Measurements from ENCODE around the gene ARHGAP33. TPM values are rescaled to one million over a fixed set of nuclear protein-coding genes. Genes with fewer than 3 reads are reported as not detected.
A peak's percentile ranks its signal among the peaks of the same experiment; 100 is the strongest.

The ARHGAP33 gene
- total RNA-seq, 6 donors from 2014 or later = 5.9 to 109 (median 14.5) TPM

GRCh38 chr19:35752746-35753350 is 22.5 kb upstream of the ARHGAP33 start:
- WGBS, 2 donors = 95 to 97% methylated on average over 9 to 18 of the region's 20 CpGs
- Histone ChIP-seq H3K4me3 (no peak overlapping the region), H3K36me3 (peaks cover 15 to 34% (median 29%) of the 10 kb centered on the region in 4 donors), H3K4me1 (peaks cover 35 to 48% (median 42%) of the 10 kb centered on the region in 4 donors), H3K27ac (no peak overlapping the region), H3K27me3 (peaks cover 0 to 3% (median 1%) of the 10 kb centered on the region in 4 donors), H3K9me3 (no peaks in the 10 kb centered on the region)
- DNase-seq (peak in 1 of 2 donors; percentile 68), ATAC-seq (ENCODE audit: low FRiP score in 2 of 2) (no peak)
- no peak for TF ChIP-seq CTCF (IDR thresholded peaks at IDR 0.05)
- TF ChIP-seq POLR2A (IDR thresholded peaks at IDR 0.05) = no peak

- no peak for ATAC-seq (ENCODE audit: low FRiP score in 2 of 2)
Observed at GRCh38 chr19:35753634-35754369, 21.6 kb upstream of the ARHGAP33 start.

GRCh38 chr19:35754370-35755130 is 20.8 kb upstream of the ARHGAP33 start:
- peaks cover 15 to 34% (median 29%) of the 10 kb centered on the region in 4 donors for H3K36me3 ChIP-seq
- no peaks in the 10 kb centered on the region for H3K9me3 ChIP-seq
- H3K4me1 ChIP-seq = peaks cover 36 to 47% (median 39%) of the 10 kb centered on the region in 4 donors
- no peak for DNase-seq
- no peak for ATAC-seq (ENCODE audit: low FRiP score in 2 of 2)
- TF ChIP-seq EP300 (IDR thresholded peaks at IDR 0.05) (no peak), POLR2AphosphoS5 (IDR thresholded peaks at IDR 0.05) (no peak), POLR2A (IDR thresholded peaks at IDR 0.05) (no peak), CTCF (IDR thresholded peaks at IDR 0.05) (no peak)
- H3K27ac ChIP-seq = peak overlapping the region; percentile 86 to 98 (median 92)
- WGBS, 2 donors = 82 to 85% methylated on average over 13 of the region's 13 CpGs
- H3K27me3 ChIP-seq = peaks cover 0 to 3% (median 1%) of the 10 kb centered on the region in 4 donors
- H3K4me3 ChIP-seq = no peak overlapping the region

More at GRCh38 chr19:35753634-35754369, 21.6 kb upstream of the ARHGAP33 start:
- H3K4me3 ChIP-seq = no peak overlapping the region
- H3K4me1 ChIP-seq = peaks cover 35 to 50% (median 41%) of the 10 kb centered on the region in 4 donors
- H3K27me3 ChIP-seq = peaks cover 0 to 3% (median 1%) of the 10 kb centered on the region in 4 donors
- TF ChIP-seq EP300 (IDR thresholded peaks at IDR 0.05) (no peak), POLR2AphosphoS5 (IDR thresholded peaks at IDR 0.05) (no peak), POLR2A (IDR thresholded peaks at IDR 0.05) (no peak), CTCF (IDR thresholded peaks at IDR 0.05) (no peak)
- H3K9me3 ChIP-seq = no peaks in the 10 kb centered on the region
- WGBS, 2 donors = 93 to 95% methylated on average over 8 to 20 of the region's 20 CpGs
- DNase-seq = peak in 1 of 2 donors; percentile 65
- H3K36me3 ChIP-seq = peaks cover 15 to 34% (median 29%) of the 10 kb centered on the region in 4 donors
- H3K27ac ChIP-seq = peak overlapping the region in 2 of 4 donors; percentile 92 to 93

GRCh38 chr19:35755131-35755549 is 20.2 kb upstream of the ARHGAP33 start:
- H3K27ac ChIP-seq = peak overlapping the region; percentile 86 to 98 (median 92)
- H3K9me3 ChIP-seq = no peaks in the 10 kb centered on the region
- peak overlapping the region in 3 of 4 donors; percentile 25 to 99 (median 45) for H3K4me3 ChIP-seq
- WGBS, 2 donors = 58 to 62% methylated on average over 17 of the region's 17 CpGs
- TF ChIP-seq EP300 (IDR thresholded peaks at IDR 0.05) (no peak), POLR2AphosphoS5 (IDR thresholded peaks at IDR 0.05) (no peak), POLR2A (IDR thresholded peaks at IDR 0.05) (no peak), CTCF (IDR thresholded peaks at IDR 0.05) (no peak)
- peaks cover 15 to 34% (median 29%) of the 10 kb centered on the region in 4 donors for H3K36me3 ChIP-seq
- H3K4me1 ChIP-seq = peaks cover 32 to 46% (median 35%) of the 10 kb centered on the region in 4 donors
- no peak for ATAC-seq (ENCODE audit: low FRiP score in 2 of 2)
- no peak for DNase-seq
- peaks cover 0 to 3% (median 1%) of the 10 kb centered on the region in 4 donors for H3K27me3 ChIP-seq
